ENCODE data around the gene GDPD5. TPM values are rescaled to one million over a fixed set of nuclear protein-coding genes. Genes with fewer than 3 reads are reported as not detected.

Gene GDPD5
- total and polyA plus RNA-seq, 10 of the 15 experiments (the other 5 are each of a cell fraction or from before 2014, with no cell fraction given) = 0.10 to 30.0 (median 6.7) TPM

DNA sequence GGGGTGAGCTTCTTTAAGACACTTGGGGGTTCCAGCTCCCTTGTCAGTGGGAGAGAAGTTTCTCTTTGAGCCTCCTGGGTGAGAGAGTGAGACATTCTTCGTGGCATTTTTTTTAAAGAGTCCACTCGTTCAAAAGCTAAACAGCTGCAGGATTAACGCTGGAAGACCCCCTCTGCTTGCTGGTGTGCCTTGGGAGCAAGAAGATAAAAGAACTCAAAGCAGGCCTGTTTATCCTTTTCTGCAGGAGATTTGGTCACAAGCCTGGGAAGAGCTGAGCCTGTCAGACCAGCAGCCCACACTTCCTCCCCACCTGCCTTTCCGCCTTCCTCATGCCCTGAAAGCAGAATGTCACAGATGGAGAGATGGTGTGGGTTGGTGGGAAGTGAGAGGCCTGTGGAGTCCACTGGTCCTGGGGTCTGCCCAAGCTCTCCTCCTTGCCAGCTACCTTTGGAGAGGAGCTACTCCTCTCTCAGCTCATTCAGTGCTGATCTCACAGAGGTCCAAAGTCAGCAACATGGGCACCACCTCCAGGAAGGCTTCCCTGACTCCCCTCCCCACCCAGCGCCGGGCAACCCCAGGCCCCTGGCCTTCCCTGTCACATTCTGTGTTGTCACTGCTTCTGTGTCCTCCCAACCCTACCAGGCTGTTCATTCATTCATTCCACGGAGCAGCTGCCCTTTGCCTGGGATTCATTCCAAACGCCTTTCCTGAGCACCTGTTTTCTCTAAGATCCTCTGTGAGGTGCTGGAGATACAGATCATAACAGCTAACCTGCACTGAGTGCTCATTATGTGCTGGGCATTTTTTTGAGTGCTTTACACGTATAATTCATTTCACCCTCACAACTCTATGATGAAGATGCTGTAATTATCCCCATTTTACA is 6.7 kb downstream of the GDPD5 start:
- Histone ChIP-seq H3K27ac (ENCODE audit: control insufficient read depth, insufficient read depth) (no peak overlapping the region), H3K4me1 (ENCODE audit: control insufficient read depth, insufficient read depth, low read length) (peaks cover 36% of the 10 kb centered on the region)
- WGBS (ENCODE audit: insufficient coverage, insufficient replicate concordance, low lambda C conversion rate, missing lambda C conversion rate) = 83% methylated on average over 9 of the region's 9 CpGs

More for the DNA sequence above, 6.7 kb downstream of the GDPD5 start:
- H2AFZ ChIP-seq (ENCODE audit: control insufficient read depth, low read depth, low read length) = no peak overlapping the region
- ChIA-PET SMC1A (ENCODE audit: uncharacterized antibody, unreplicated experiment) (interaction anchor here (1.2 to 2.9 kb wide), 4 partner anchors 14 to 49 kb away, joined by 3 to 14 read pairs (median 6); no protein-coding TSS in a partner anchor), RAD21 (ENCODE audit: unreplicated experiment) (interaction anchor here (0.6 to 1.8 kb wide), 4 partner anchors 11 to 307 kb away, joined by 3 to 7 read pairs (median 4); no protein-coding TSS in a partner anchor), POLR2A (interaction anchor here (0.7 to 2.1 kb wide), 2 partner anchors 9 to 10 kb away, joined by 3 to 7 read pairs; no protein-coding TSS in a partner anchor), CTCF (interaction anchor here (0.8 to 15.9 kb wide), 8 partner anchors 7 to 76 kb away, joined by 3 to 288 read pairs (median 5); partner anchors contain the start of gene GDPD5)
- H3K79me2 ChIP-seq (ENCODE audit: control insufficient read depth, insufficient read depth, low read length) = no peaks in the 10 kb centered on the region
- BruUV-seq (replicated peaks) = no TSS peak
- H3K4me3 ChIP-seq = no peak overlapping the region
- H3K4me2 ChIP-seq (ENCODE audit: control insufficient read depth, insufficient read depth) = 0 out of 2 replicates have a peak overlapping the region, but pooled peaks have one; percentile 7
- no peak for ATAC-seq
- DNase-seq (ENCODE audit: low read depth, low spot score) = no peak
- in situ Hi-C loops (cut with MboI) = no loop called here
- no peaks in the 10 kb centered on the region for H3K9me3 ChIP-seq (replicated peaks; ENCODE audit: control insufficient read depth, insufficient read depth, low read length)
- no peaks in the 10 kb centered on the region; a peak in 1 of 4 replicates for H3K27me3 ChIP-seq (replicated peaks in 1 of 2; ENCODE audit: control insufficient read depth in 2 of 2, insufficient read depth in 2 of 2, low read length in 1 of 2)
- H3K9ac ChIP-seq (ENCODE audit: control insufficient read depth, insufficient read depth, low read length) = no peak overlapping the region
- H3K36me3 ChIP-seq (ENCODE audit: control insufficient read depth in 2 of 2, insufficient read depth in 2 of 2, low read length in 1 of 2) = no peaks in the 10 kb centered on the region
- intact Hi-C loops (cut with micrococcal nuclease; ENCODE audit: unreplicated experiment) = no loop called here
- H4K20me1 ChIP-seq (ENCODE audit: control insufficient read depth, insufficient read depth) = no peaks in the 10 kb centered on the region
- no peak for FAIRE-seq
- no peak for TF ChIP-seq STAT1 (conservative IDR thresholded peaks at IDR 0.05)
- TF ChIP-seq POLR2A (IDR thresholded peaks at IDR 0.05; ENCODE audit: low read depth, low read length) = no peak
- TF ChIP-seq BACH1 (IDR thresholded peaks at IDR 0.05; ENCODE audit: borderline replicate concordance) = no peak
- TF ChIP-seq CHD2 (IDR thresholded peaks at IDR 0.05; ENCODE audit: borderline replicate concordance, low read depth, low read length) = no peak
- TF ChIP-seq SRF (IDR thresholded peaks at IDR 0.05; ENCODE audit: low read depth in 2 of 2, low read length in 2 of 2) = no peak
- TF ChIP-seq, protein P1, sequence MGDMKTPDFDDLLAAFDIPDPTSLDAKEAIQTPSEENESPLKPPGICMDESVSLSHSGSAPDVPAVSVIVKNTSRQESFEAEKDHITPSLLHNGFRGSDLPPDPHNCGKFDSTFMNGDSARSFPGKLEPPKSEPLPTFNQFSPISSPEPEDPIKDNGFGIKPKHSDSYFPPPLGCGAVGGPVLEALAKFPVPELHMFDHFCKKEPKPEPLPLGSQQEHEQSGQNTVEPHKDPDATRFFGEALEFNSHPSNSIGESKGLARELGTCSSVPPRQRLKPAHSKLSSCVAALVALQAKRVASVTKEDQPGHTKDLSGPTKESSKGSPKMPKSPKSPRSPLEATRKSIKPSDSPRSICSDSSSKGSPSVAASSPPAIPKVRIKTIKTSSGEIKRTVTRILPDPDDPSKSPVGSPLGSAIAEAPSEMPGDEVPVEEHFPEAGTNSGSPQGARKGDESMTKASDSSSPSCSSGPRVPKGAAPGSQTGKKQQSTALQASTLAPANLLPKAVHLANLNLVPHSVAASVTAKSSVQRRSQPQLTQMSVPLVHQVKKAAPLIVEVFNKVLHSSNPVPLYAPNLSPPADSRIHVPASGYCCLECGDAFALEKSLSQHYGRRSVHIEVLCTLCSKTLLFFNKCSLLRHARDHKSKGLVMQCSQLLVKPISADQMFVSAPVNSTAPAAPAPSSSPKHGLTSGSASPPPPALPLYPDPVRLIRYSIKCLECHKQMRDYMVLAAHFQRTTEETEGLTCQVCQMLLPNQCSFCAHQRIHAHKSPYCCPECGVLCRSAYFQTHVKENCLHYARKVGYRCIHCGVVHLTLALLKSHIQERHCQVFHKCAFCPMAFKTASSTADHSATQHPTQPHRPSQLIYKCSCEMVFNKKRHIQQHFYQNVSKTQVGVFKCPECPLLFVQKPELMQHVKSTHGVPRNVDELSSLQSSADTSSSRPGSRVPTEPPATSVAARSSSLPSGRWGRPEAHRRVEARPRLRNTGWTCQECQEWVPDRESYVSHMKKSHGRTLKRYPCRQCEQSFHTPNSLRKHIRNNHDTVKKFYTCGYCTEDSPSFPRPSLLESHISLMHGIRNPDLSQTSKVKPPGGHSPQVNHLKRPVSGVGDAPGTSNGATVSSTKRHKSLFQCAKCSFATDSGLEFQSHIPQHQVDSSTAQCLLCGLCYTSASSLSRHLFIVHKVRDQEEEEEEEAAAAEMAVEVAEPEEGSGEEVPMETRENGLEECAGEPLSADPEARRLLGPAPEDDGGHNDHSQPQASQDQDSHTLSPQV (IDR thresholded peaks at IDR 0.05) = no peak
- TF ChIP-seq SPI1 (IDR thresholded peaks at IDR 0.05; ENCODE audit: borderline replicate concordance, insufficient read depth, low read depth, low read length) = peak; percentile 18; the same call in 1 of the 2 replicates
